GM12878 (cell line): ENCODE measurements around the gene PLXND1. TPM values are rescaled to one million over a fixed set of nuclear protein-coding genes. Genes with fewer than 3 reads are reported as not detected.
A peak's percentile ranks its signal among the peaks of the same experiment; 100 is the strongest.

ENCODE experiments used
- ATAC-seq: fragments of 200-7000 bp; cut with Tn5 transposase; 3 replicates; pipeline ENCODE4 v1.9.1; 2020; ENCODE audit warnings: mild to moderate bottlenecking, moderate library complexity
- BruUV-seq: library from RNA; stranded (reverse); fragments of 400-500 nt; replicated peaks from 2 replicates; lab custom pipeline; 2021; lab: Mats Ljungman, UMichigan
- CTCF ChIA-PET: fragments of 300-600 bp; sonication (Branson Sonifier 250); formaldehyde crosslinking; extraction: SDS; loops from one replicate; lab custom pipeline; 2021; ENCODE audit warnings: inconsistent platforms; lab: Yijun Ruan, JAX
- POLR2A ChIA-PET: fragments of 350-600 bp; formaldehyde crosslinking; extraction: SDS; loops from one replicate; lab custom pipeline; 2021; ENCODE audit warnings: inconsistent platforms; lab: Charles Lee
- RAD21 ChIA-PET: fragments of 300-600 bp; sonication (Branson Sonifier 250); formaldehyde crosslinking; loops from one replicate; lab custom pipeline; 2023; ENCODE audit warnings: antibody characterized with exemption; ENCODE audit not compliant: unreplicated experiment; lab: Charles Lee
- SMC1A ChIA-PET: fragments of 300-600 bp; sonication (Branson Sonifier 250); formaldehyde crosslinking; loops from one replicate; lab custom pipeline; 2023; ENCODE audit not compliant: unreplicated experiment, uncharacterized antibody; lab: Charles Lee
- DNase-seq: peaks from one replicate; pipeline ENCODE4 v3.0.0-alpha.2; 2011; ENCODE audit warnings: low read depth, low spot score
- FAIRE-seq: peaks from 3 replicates; lab custom pipeline; 2011; peaks lifted over from hg19 to GRCh38; lab: Jason Lieb, UNC
- H2AFZ ChIP-seq: 2 replicates; pipeline ENCODE4 v1.6.0; 2011; ENCODE audit warnings: low read depth, low read length, control low read depth; ENCODE audit not compliant: control insufficient read depth
- H3K27ac ChIP-seq: 2 replicates; pipeline ENCODE4 v1.5.1; 2011; ENCODE audit warnings: control low read depth; ENCODE audit not compliant: control insufficient read depth, insufficient read depth
- H3K27me3 ChIP-seq, 2 experiments: replicated peaks in 1 of 2; 2 replicates each; pipeline versions ENCODE4 v1.6.0 to v1.6.1; 2011; ENCODE audit warnings: low read length in 1 of 2; ENCODE audit not compliant: control insufficient read depth in 2 of 2, insufficient read depth in 2 of 2
- H3K36me3 ChIP-seq, 2 experiments: 2 replicates each; pipeline ENCODE4 v1.5.1; 2011; ENCODE audit warnings: low read length in 1 of 2; ENCODE audit not compliant: control insufficient read depth in 2 of 2, insufficient read depth in 2 of 2
- H3K4me1 ChIP-seq: 2 replicates; pipeline ENCODE4 v1.6.1; 2011; ENCODE audit warnings: mild to moderate bottlenecking, low read length, moderate library complexity, mixed read lengths; ENCODE audit not compliant: control insufficient read depth, insufficient read depth
- H3K4me2 ChIP-seq: 2 replicates; pipeline ENCODE4 v1.6.0; 2011; ENCODE audit warnings: control low read depth; ENCODE audit not compliant: control insufficient read depth, insufficient read depth
- H3K4me3 ChIP-seq: fragments of 200-600 bp; sonication (generic); 2 replicates; pipeline ENCODE4 v1.5.1; 2016
- H3K79me2 ChIP-seq: 2 replicates; pipeline ENCODE4 v1.6.0; 2011; ENCODE audit warnings: low read length; ENCODE audit not compliant: control insufficient read depth, insufficient read depth
- H3K9ac ChIP-seq: 2 replicates; pipeline ENCODE4 v1.8.0; 2011; ENCODE audit warnings: low read length, control low read depth, mixed read lengths; ENCODE audit not compliant: control insufficient read depth, insufficient read depth
- H3K9me3 ChIP-seq: replicated peaks from 3 replicates; pipeline ENCODE4 v1.5.1; 2011; ENCODE audit warnings: mild to moderate bottlenecking, low read length; ENCODE audit not compliant: control insufficient read depth, insufficient read depth
- H4K20me1 ChIP-seq: 2 replicates; pipeline ENCODE4 v1.6.0; 2011; ENCODE audit not compliant: control insufficient read depth, insufficient read depth
- EZH2 ChIP-seq: IDR thresholded peaks from 2 replicates; pipeline ENCODE4 v1.6.1; 2012; ENCODE audit warnings: low read depth, mild to moderate bottlenecking, control low read depth, inconsistent platforms, low read length, borderline replicate concordance; ENCODE audit not compliant: control insufficient read depth
- PAX8 ChIP-seq: fragments of 450-650 bp; IDR thresholded peaks from 2 replicates; pipeline ENCODE4 v1.6.1; 2017; ENCODE audit warnings: mild to moderate bottlenecking, moderate library complexity
- SPI1 ChIP-seq: IDR thresholded peaks from 2 replicates; pipeline ENCODE4 v1.6.1; 2011; ENCODE audit warnings: low read depth, mild to moderate bottlenecking, low read length, moderate library complexity, borderline replicate concordance; ENCODE audit not compliant: insufficient read depth
- SREBF1 ChIP-seq: IDR thresholded peaks from 2 replicates; pipeline ENCODE4 v1.6.1; 2012; ENCODE audit warnings: mild to moderate bottlenecking, low read length
- STAT1 ChIP-seq: fragments of 450-650 bp; conservative IDR thresholded peaks from 2 replicates; pipeline ENCODE4 v1.6.1; 2014; ENCODE audit warnings: antibody characterized with exemption, mild to moderate bottlenecking
- SUZ12 ChIP-seq: fragments of 200-600 bp; sonication (generic); IDR thresholded peaks from one replicate; pipeline ENCODE4 v1.6.1; 2018; ENCODE audit warnings: antibody characterized with exemption, mild to moderate bottlenecking; ENCODE audit not compliant: unreplicated experiment
- TCF3 ChIP-seq: IDR thresholded peaks from 2 replicates; pipeline ENCODE4 v1.6.1; 2012; ENCODE audit warnings: low read depth, mild to moderate bottlenecking, low read length, borderline replicate concordance; ENCODE audit not compliant: insufficient read depth
- TCF7 ChIP-seq: IDR thresholded peaks from 2 replicates; pipeline ENCODE4 v1.6.1; 2014; ENCODE audit warnings: antibody characterized with exemption, borderline replicate concordance
- ZBTB40 ChIP-seq: fragments of 450-650 bp; IDR thresholded peaks from 2 replicates; pipeline ENCODE4 v1.6.1; 2016; ENCODE audit warnings: mild to moderate bottlenecking, moderate library complexity, borderline replicate concordance
- ZNF217 ChIP-seq: fragments of 450-650 bp; IDR thresholded peaks from 2 replicates; pipeline ENCODE4 v1.6.1; 2017; ENCODE audit warnings: antibody characterized with exemption, mild to moderate bottlenecking
- ZNF274 ChIP-seq: IDR thresholded peaks from one replicate; pipeline ENCODE4 v1.8.0; 2011; ENCODE audit not compliant: insufficient read length, insufficient read depth
- WGBS: methylation state at CpG from one replicate; pipeline ENCODE4 v1.1.6; 2016; ENCODE audit warnings: low lambda C conversion rate; ENCODE audit not compliant: insufficient replicate concordance, insufficient coverage; ENCODE audit errors: missing lambda C conversion rate; 5-methylcytosine and 5-hydroxymethylcytosine counted together
- in situ Hi-C: fragments of 300-500 bp; cut with MboI; formaldehyde crosslinking; loops from 9 replicates; pipeline ENCODE4 v1.14.3; 2018; ENCODE audit warnings: mixed read lengths
- intact Hi-C: fragments of 100-400 bp; cut with micrococcal nuclease; formaldehyde crosslinking; loops from one replicate; pipeline ENCODE4 v1.14.2; 2022; ENCODE audit not compliant: unreplicated experiment
- polyA plus RNA-seq, 11 experiments: library from polyadenylated mRNA; depleted of rRNA in 4 of 11; unstranded in 6 of 11; stranded (reverse) in 5 of 11; fragments of >200 nt; fragmentation: Nextera tagmentation in 4 of 11; fragmentation: Illumina TruSeq in 1 of 11; extraction: Ambion mirVana in 4 of 11; extraction: Trizol in 1 of 11; gene quantifications; 1 replicate in 1 of 11; 2 replicates in 10 of 11; pipeline versions ENCODE4 v1.2.1 to v1.2.3, GENCODE V29; 2011 to 2016; ENCODE audit warnings: inconsistent platforms in 2 of 11, missing spikeins in 2 of 11, low read depth in 1 of 11
- total RNA-seq, 4 experiments: library from RNA; depleted of rRNA in 3 of 4; stranded (reverse); fragments of >200 nt in 3 of 4; fragmentation: Illumina TruSeq in 1 of 4; extraction: Trizol in 1 of 4; gene quantifications; 2 replicates each; pipeline versions ENCODE4 v1.2.1 to v1.2.3, GENCODE V29; 2013 to 2021

Gene PLXND1
- total and polyA plus RNA-seq, 10 of the 15 experiments (the other 5 are each of a cell fraction or from before 2014, with no cell fraction given): 0.01 to 2.3 (median 0.72) TPM; not detected in 7

DNA sequence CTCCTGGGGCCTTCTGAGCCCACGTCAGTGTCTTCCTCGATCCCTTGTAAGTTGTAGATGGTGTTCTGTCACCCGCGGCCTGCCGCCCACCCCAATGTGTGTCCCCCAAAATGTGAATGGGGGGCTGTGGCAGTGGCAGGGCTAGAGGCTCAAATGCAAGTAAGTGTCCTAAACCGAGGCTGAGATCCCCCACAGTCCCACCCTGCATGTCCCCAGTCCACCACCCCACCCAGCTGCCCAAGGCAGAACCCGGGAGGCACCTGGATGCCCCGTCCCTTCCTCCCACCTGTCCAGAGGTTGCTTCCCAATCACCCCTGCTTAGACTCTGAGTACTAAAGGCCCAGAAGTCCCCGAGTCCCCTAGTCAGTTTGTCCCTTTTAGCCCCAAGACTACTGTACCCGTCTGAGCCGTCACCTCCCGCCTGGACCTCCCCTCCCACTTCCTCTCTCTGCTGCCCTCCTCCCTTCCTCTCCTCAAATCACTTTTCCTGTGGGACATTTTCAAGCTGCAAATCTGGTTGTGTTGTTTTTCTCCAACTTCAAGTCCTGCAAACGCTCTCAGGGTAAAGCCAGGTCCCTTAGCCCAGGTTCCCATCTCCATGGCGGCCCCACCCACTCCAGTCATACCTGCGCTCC lies 11.8 kb upstream of the PLXND1 start:
- intact Hi-C loops (no loop called here), in situ Hi-C loops (no loop called here)
- RAD21 ChIA-PET: no interaction called here
- no peak overlapping the region for H3K4me3 ChIP-seq
- 38% methylated on average over 15 of the region's 15 CpGs for WGBS
- H3K4me1 ChIP-seq: peaks cover 14% of the 10 kb centered on the region
- no peaks in the 10 kb centered on the region for H3K36me3 ChIP-seq
- SMC1A ChIA-PET: interaction anchor here (0.8 kb wide), 1 partner anchor 131 kb away, joined by 3 read pairs; no protein-coding TSS in a partner anchor
- TF ChIP-seq STAT1 (no peak), SPI1 (peak; percentile 42; the same call in 1 of the 2 replicates)
- H3K79me2 ChIP-seq: no peaks in the 10 kb centered on the region
- FAIRE-seq (no peak), ATAC-seq (no peak), DNase-seq (no peak)
- CTCF ChIA-PET: no interaction called here
- no peaks in the 10 kb centered on the region; a peak in 2 of 4 replicates for H3K27me3 ChIP-seq
- no peak overlapping the region for H3K27ac ChIP-seq
- H2AFZ ChIP-seq: peak overlapping the region; percentile 17; the same call in 1 of the 2 replicates
- no peak overlapping the region for H3K9ac ChIP-seq
- H3K9me3 ChIP-seq: no peaks in the 10 kb centered on the region
- BruUV-seq: no TSS peak
- POLR2A ChIA-PET: interaction anchor here (0.6 kb wide), 1 partner anchor 502 kb away, joined by 3 read pairs; no protein-coding TSS in a partner anchor
- no peaks in the 10 kb centered on the region for H4K20me1 ChIP-seq
- H3K4me2 ChIP-seq: peak overlapping the region; percentile 3; the same call in 1 of the 2 replicates

GRCh38 chr3:129617381-129618185 lies 11.1 kb upstream of the PLXND1 start:
- WGBS: 48% methylated on average over 12 of the region's 12 CpGs
- Histone ChIP-seq H3K79me2 (no peaks in the 10 kb centered on the region), H3K9ac (no peak overlapping the region), H3K27ac (no peak overlapping the region), H3K4me1 (peaks cover 14% of the 10 kb centered on the region), H3K4me3 (no peak overlapping the region), H3K9me3 (no peaks in the 10 kb centered on the region), H2AFZ (no peak overlapping the region), H3K4me2 (no peak overlapping the region), H3K36me3 (no peaks in the 10 kb centered on the region), H3K27me3 (no peaks in the 10 kb centered on the region; a peak in 2 of 4 replicates), H4K20me1 (no peaks in the 10 kb centered on the region)
- in situ Hi-C loops: no loop called here
- CTCF ChIA-PET: interaction anchor here (0.8 to 0.9 kb wide), 3 partner anchors 10 to 316 kb away, joined by 3 read pairs; no protein-coding TSS in a partner anchor
- POLR2A ChIA-PET: no interaction called here
- FAIRE-seq (no peak), ATAC-seq (no peak), DNase-seq (no peak)
- SMC1A ChIA-PET: interaction anchor here (1.0 kb wide), 1 partner anchor 59 kb away, joined by 5 read pairs; no protein-coding TSS in a partner anchor
- no TSS peak for BruUV-seq
- RAD21 ChIA-PET: interaction anchor here (1.0 kb wide), 1 partner anchor 9 kb away, joined by 3 read pairs; no protein-coding TSS in a partner anchor
- intact Hi-C loops: no loop called here
- TF ChIP-seq ZNF274: no peak
- TF ChIP-seq TCF3: no peak
- TF ChIP-seq PAX8: no peak
- TF ChIP-seq TCF7: no peak
- TF ChIP-seq SUZ12: no peak
- no peak for TF ChIP-seq ZNF217
- TF ChIP-seq EZH2: no peak
- no peak for TF ChIP-seq ZBTB40
- TF ChIP-seq SREBF1: no peak
